ENCODE data around the gene CAMK1D. TPM values are rescaled to one million over a fixed set of nuclear protein-coding genes. Genes with fewer than 3 reads are reported as not detected.

Gene CAMK1D
- polyA plus RNA-seq, 1 experiment: 1.1 TPM

- CTCF ChIA-PET: no interaction called here
- H3K4me3 ChIP-seq (ENCODE audit: low read depth, low read length): no peak overlapping the region
- H3K36me3 ChIP-seq (ENCODE audit: control insufficient read depth, insufficient read depth, low read length): no peaks in the 10 kb centered on the region
- no peak for DNase-seq (ENCODE audit: low read depth)
- no peaks in the 10 kb centered on the region for H3K27me3 ChIP-seq (ENCODE audit: control insufficient read depth, insufficient read depth, low read length)
- TF ChIP-seq CTCF (IDR thresholded peaks at IDR 0.05; ENCODE audit: insufficient read depth, low read depth, low read length): no peak
- POLR2A ChIA-PET: no interaction called here
These were observed 71.3 kb downstream of the CAMK1D start for GRCh38 chr10:12420530-12421120.

GRCh38 chr10:12422189-12422588 lies 72.8 kb downstream of the CAMK1D start:
- Histone ChIP-seq H3K4me3 (ENCODE audit: low read depth, low read length) (no peak overlapping the region), H3K27me3 (ENCODE audit: control insufficient read depth, insufficient read depth, low read length) (no peaks in the 10 kb centered on the region), H3K36me3 (ENCODE audit: control insufficient read depth, insufficient read depth, low read length) (no peaks in the 10 kb centered on the region)
- TF ChIP-seq CTCF (IDR thresholded peaks at IDR 0.05; ENCODE audit: insufficient read depth, low read depth, low read length): no peak
- DNase-seq (ENCODE audit: low read depth): no peak
- ChIA-PET CTCF (interaction anchor here (0.6 to 0.8 kb wide), 2 partner anchors 102 to 207 kb away, joined by 3 read pairs; no protein-coding TSS in a partner anchor), POLR2A (no interaction called here)

- H3K36me3 ChIP-seq (ENCODE audit: control insufficient read depth, insufficient read depth, low read length): no peaks in the 10 kb centered on the region
- CTCF ChIA-PET: no interaction called here
- H3K4me3 ChIP-seq (ENCODE audit: low read depth, low read length): no peak overlapping the region
- TF ChIP-seq CTCF (IDR thresholded peaks at IDR 0.05; ENCODE audit: insufficient read depth, low read depth, low read length): no peak
- no peak for DNase-seq (ENCODE audit: low read depth)
- H3K27me3 ChIP-seq (ENCODE audit: control insufficient read depth, insufficient read depth, low read length): no peaks in the 10 kb centered on the region
- POLR2A ChIA-PET: no interaction called here
These were observed 74.5 kb downstream of the CAMK1D start for GRCh38 chr10:12423896-12424295.

- no peak for DNase-seq (ENCODE audit: low read depth)
- TF ChIP-seq CTCF (IDR thresholded peaks at IDR 0.05; ENCODE audit: insufficient read depth, low read depth, low read length): no peak
- CTCF ChIA-PET: no interaction called here
- Histone ChIP-seq H3K27me3 (ENCODE audit: control insufficient read depth, insufficient read depth, low read length) (no peaks in the 10 kb centered on the region), H3K4me3 (ENCODE audit: low read depth, low read length) (no peak overlapping the region), H3K36me3 (ENCODE audit: control insufficient read depth, insufficient read depth, low read length) (no peaks in the 10 kb centered on the region)
- POLR2A ChIA-PET: no interaction called here
These were observed 77.9 kb downstream of the CAMK1D start for GRCh38 chr10:12427276-12427675.

- no peak overlapping the region for H3K4me3 ChIP-seq (ENCODE audit: low read depth, low read length)
- ChIA-PET CTCF (no interaction called here), POLR2A (no interaction called here)
- H3K27me3 ChIP-seq (ENCODE audit: control insufficient read depth, insufficient read depth, low read length): no peaks in the 10 kb centered on the region
- no peak for DNase-seq (ENCODE audit: low read depth)
- no peaks in the 10 kb centered on the region for H3K36me3 ChIP-seq (ENCODE audit: control insufficient read depth, insufficient read depth, low read length)
- no peak for TF ChIP-seq CTCF (IDR thresholded peaks at IDR 0.05; ENCODE audit: insufficient read depth, low read depth, low read length)
These were observed 79.2 kb downstream of the CAMK1D start for GRCh38 chr10:12428447-12429135.
